Mammary epithelial cell (primary cell): Measurements from ENCODE around the gene MYO10.

ENCODE experiments used
- CTCF ChIP-seq, 2 donors: IDR thresholded peaks in 1 of 2; conservative IDR thresholded peaks in 1 of 2; 2 replicates each; pipeline ENCODE4 v1.5.1; 2011 to 2012; ENCODE audit warnings: inconsistent platforms in 2 of 2, low read length in 2 of 2, mild to moderate bottlenecking in 2 of 2, control low read depth in 1 of 2, low read depth in 1 of 2; ENCODE audit not compliant: insufficient read depth in 1 of 2; ENCODE audit errors: extremely low read depth in 1 of 2
- EZH2 ChIP-seq: IDR thresholded peaks from 2 replicates; pipeline ENCODE4 v1.6.1; 2012; ENCODE audit warnings: low read length, inconsistent platforms, borderline replicate concordance

DNA sequence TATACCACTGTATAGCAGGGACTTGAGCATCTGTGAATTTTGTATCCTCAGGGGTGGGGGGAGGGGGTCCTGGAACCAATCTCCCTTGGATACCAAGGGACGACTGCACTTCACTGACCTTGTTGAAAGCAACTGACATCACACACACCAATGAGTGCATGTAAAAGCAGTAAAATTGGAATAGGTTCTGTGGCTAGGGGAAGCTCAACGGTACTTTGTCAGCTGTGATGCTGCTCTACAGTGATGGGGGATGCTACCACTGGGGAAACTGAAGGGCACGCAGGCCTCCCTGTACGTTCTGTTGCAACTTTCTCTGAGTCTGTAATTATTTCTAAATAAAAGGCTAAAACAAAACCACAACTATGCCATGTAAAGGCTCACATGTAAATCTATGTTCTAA, 272.2 kb downstream of the MYO10 start:
- TF ChIP-seq CTCF (conservative IDR thresholded peaks at IDR 0.05 in 1 of 2, IDR thresholded peaks at IDR 0.05 in 1 of 2; ENCODE audit: extremely low read depth in 1 of 2, insufficient read depth in 1 of 2, low read depth in 1 of 2, low read length in 2 of 2), result no peak
- no peak for TF ChIP-seq EZH2
